Stimulated activated naive CD8-positive, alpha-beta T cell treated with anti-CD3 and anti-CD28 coated beads, Interleukin-15, amount 100 ng/mL, for 72 hours (primary cell): ENCODE measurements around the gene FBN1.

Experiments used
- ATAC-seq: fragments of 150-1000 bp; cut with Tn5 transposase; 2 replicates; pipeline ENCODE4 v1.10.0; 2021; ENCODE audit warnings: mild to moderate bottlenecking, moderate library complexity
- DNase-seq, 2 donors: peaks; one replicate each; pipeline ENCODE4 v3.0.0; 2021 to 2022
- H3K27ac Mint-ChIP-seq, 2 donors: one replicate each; pipeline ENCODE4 v1.8.0; 2022; ENCODE audit warnings: mild to moderate bottlenecking in 2 of 2, mixed read lengths in 2 of 2, moderate library complexity in 2 of 2
- H3K27me3 Mint-ChIP-seq: one replicate; pipeline ENCODE4 v1.8.0; 2022; ENCODE audit warnings: mixed read lengths
- H3K4me1 Mint-ChIP-seq: one replicate; pipeline ENCODE4 v1.8.0; 2022; ENCODE audit warnings: mild to moderate bottlenecking, mixed read lengths
- H3K4me3 Mint-ChIP-seq, 2 donors: one replicate each; pipeline ENCODE4 v1.8.0; 2022; ENCODE audit warnings: mild to moderate bottlenecking in 2 of 2, mixed read lengths in 2 of 2, moderate library complexity in 1 of 2
- H3K9me3 Mint-ChIP-seq, 2 donors: one replicate each; pipeline ENCODE4 v1.8.0; 2022; ENCODE audit warnings: mixed read lengths in 2 of 2

The FBN1 gene

GRCh38 chr15:48563934-48564333 lies 81.6 kb downstream of the FBN1 start:
- no peak overlapping the region for H3K4me3 Mint-ChIP-seq
- ATAC-seq, result no peak
- no peak for DNase-seq
- no peaks in the 10 kb centered on the region for H3K9me3 Mint-ChIP-seq
- H3K4me1 Mint-ChIP-seq, result no peaks in the 10 kb centered on the region
- no peaks in the 10 kb centered on the region for H3K27me3 Mint-ChIP-seq
- no peak overlapping the region for H3K27ac Mint-ChIP-seq

GRCh38 chr15:48560321-48561051 lies 85.0 kb downstream of the FBN1 start:
- Mint-ChIP-seq H3K27ac (no peak overlapping the region), H3K4me1 (no peaks in the 10 kb centered on the region), H3K27me3 (no peaks in the 10 kb centered on the region), H3K4me3 (no peak overlapping the region), H3K9me3 (no peaks in the 10 kb centered on the region)
- ATAC-seq, result no peak
- no peak for DNase-seq

- H3K4me3 Mint-ChIP-seq, result no peak overlapping the region
- no peaks in the 10 kb centered on the region for H3K9me3 Mint-ChIP-seq
- DNase-seq (no peak), ATAC-seq (no peak)
- H3K27me3 Mint-ChIP-seq, result no peaks in the 10 kb centered on the region
- H3K4me1 Mint-ChIP-seq, result no peaks in the 10 kb centered on the region
- peak overlapping the region in 1 of 2 donors; percentile 41 for H3K27ac Mint-ChIP-seq
Measured at GRCh38 chr15:48559285-48559684, 86.2 kb downstream of the FBN1 start.

GRCh38 chr15:48558226-48558625 lies 87.3 kb downstream of the FBN1 start:
- no peak for DNase-seq
- Mint-ChIP-seq H3K9me3 (no peaks in the 10 kb centered on the region), H3K27ac (no peak overlapping the region), H3K4me3 (no peak overlapping the region), H3K4me1 (no peaks in the 10 kb centered on the region), H3K27me3 (no peaks in the 10 kb centered on the region)
- ATAC-seq, result no peak

GRCh38 chr15:48557335-48557734 lies 88.2 kb downstream of the FBN1 start:
- Mint-ChIP-seq H3K4me3 (no peak overlapping the region), H3K27ac (no peak overlapping the region), H3K27me3 (no peaks in the 10 kb centered on the region), H3K4me1 (no peaks in the 10 kb centered on the region), H3K9me3 (no peaks in the 10 kb centered on the region)
- DNase-seq (no peak), ATAC-seq (no peak)

- Mint-ChIP-seq H3K27me3 (no peaks in the 10 kb centered on the region), H3K4me1 (no peaks in the 10 kb centered on the region), H3K9me3 (no peaks in the 10 kb centered on the region), H3K27ac (no peak overlapping the region), H3K4me3 (no peak overlapping the region)
- no peak for DNase-seq
- ATAC-seq, result no peak
Measured at GRCh38 chr15:48556159-48556897, 89.2 kb downstream of the FBN1 start.

GRCh38 chr15:48555241-48555881 lies 90.1 kb downstream of the FBN1 start:
- no peak overlapping the region for H3K27ac Mint-ChIP-seq
- no peak overlapping the region for H3K4me3 Mint-ChIP-seq
- DNase-seq, result no peak
- ATAC-seq, result no peak
- H3K9me3 Mint-ChIP-seq, result no peaks in the 10 kb centered on the region
- no peaks in the 10 kb centered on the region for H3K27me3 Mint-ChIP-seq
- H3K4me1 Mint-ChIP-seq, result no peaks in the 10 kb centered on the region

GRCh38 chr15:48554112-48554511 lies 91.4 kb downstream of the FBN1 start:
- Mint-ChIP-seq H3K9me3 (no peaks in the 10 kb centered on the region), H3K4me1 (no peaks in the 10 kb centered on the region), H3K4me3 (no peak overlapping the region), H3K27me3 (no peaks in the 10 kb centered on the region), H3K27ac (no peak overlapping the region)
- no peak for ATAC-seq
- no peak for DNase-seq

GRCh38 chr15:48553559-48553958 lies 92.0 kb downstream of the FBN1 start:
- H3K4me3 Mint-ChIP-seq, result no peak overlapping the region
- DNase-seq, result no peak
- H3K4me1 Mint-ChIP-seq, result no peaks in the 10 kb centered on the region
- ATAC-seq, result no peak
- no peaks in the 10 kb centered on the region for H3K27me3 Mint-ChIP-seq
- no peaks in the 10 kb centered on the region for H3K9me3 Mint-ChIP-seq
- H3K27ac Mint-ChIP-seq, result no peak overlapping the region

GRCh38 chr15:48550822-48551525 lies 94.5 kb downstream of the FBN1 start:
- no peaks in the 10 kb centered on the region for H3K27me3 Mint-ChIP-seq
- no peak overlapping the region for H3K27ac Mint-ChIP-seq
- DNase-seq (no peak), ATAC-seq (no peak)
- H3K9me3 Mint-ChIP-seq, result no peaks in the 10 kb centered on the region
- H3K4me1 Mint-ChIP-seq, result no peaks in the 10 kb centered on the region
- H3K4me3 Mint-ChIP-seq, result no peak overlapping the region

- Mint-ChIP-seq H3K9me3 (no peaks in the 10 kb centered on the region), H3K4me3 (no peak overlapping the region), H3K27me3 (no peaks in the 10 kb centered on the region), H3K4me1 (no peaks in the 10 kb centered on the region), H3K27ac (no peak overlapping the region)
- ATAC-seq (no peak), DNase-seq (no peak)
Measured at GRCh38 chr15:48548455-48548854, 97.1 kb downstream of the FBN1 start.

GRCh38 chr15:48547286-48547685 lies 98.2 kb downstream of the FBN1 start:
- Mint-ChIP-seq H3K27me3 (no peaks in the 10 kb centered on the region), H3K4me3 (no peak overlapping the region), H3K4me1 (no peaks in the 10 kb centered on the region), H3K9me3 (no peaks in the 10 kb centered on the region), H3K27ac (no peak overlapping the region)
- no peak for DNase-seq
- ATAC-seq, result no peak

GRCh38 chr15:48546296-48546695 lies 99.2 kb downstream of the FBN1 start:
- no peaks in the 10 kb centered on the region for H3K4me1 Mint-ChIP-seq
- no peak overlapping the region for H3K4me3 Mint-ChIP-seq
- H3K27ac Mint-ChIP-seq, result no peak overlapping the region
- no peak for DNase-seq
- H3K9me3 Mint-ChIP-seq, result no peaks in the 10 kb centered on the region
- no peak for ATAC-seq
- no peaks in the 10 kb centered on the region for H3K27me3 Mint-ChIP-seq

GRCh38 chr15:48544778-48545177 lies 100.7 kb downstream of the FBN1 start:
- Mint-ChIP-seq H3K9me3 (no peaks in the 10 kb centered on the region), H3K4me3 (no peak overlapping the region), H3K4me1 (no peaks in the 10 kb centered on the region), H3K27me3 (no peaks in the 10 kb centered on the region), H3K27ac (no peak overlapping the region)
- DNase-seq (no peak), ATAC-seq (no peak)

- Mint-ChIP-seq H3K27ac (no peak overlapping the region), H3K4me1 (no peaks in the 10 kb centered on the region), H3K27me3 (no peaks in the 10 kb centered on the region), H3K9me3 (no peaks in the 10 kb centered on the region), H3K4me3 (no peak overlapping the region)
- ATAC-seq (no peak), DNase-seq (no peak)
Measured at GRCh38 chr15:48541341-48542278, 103.9 kb downstream of the FBN1 start.
